NCI-H1048 (cell line): ENCODE measurements around the gene THADA.

Experiments used
- DNase-seq: peaks from one replicate; lab custom pipeline; 2025; lab: John Stamatoyannopoulos, UW

The THADA gene

DNA sequence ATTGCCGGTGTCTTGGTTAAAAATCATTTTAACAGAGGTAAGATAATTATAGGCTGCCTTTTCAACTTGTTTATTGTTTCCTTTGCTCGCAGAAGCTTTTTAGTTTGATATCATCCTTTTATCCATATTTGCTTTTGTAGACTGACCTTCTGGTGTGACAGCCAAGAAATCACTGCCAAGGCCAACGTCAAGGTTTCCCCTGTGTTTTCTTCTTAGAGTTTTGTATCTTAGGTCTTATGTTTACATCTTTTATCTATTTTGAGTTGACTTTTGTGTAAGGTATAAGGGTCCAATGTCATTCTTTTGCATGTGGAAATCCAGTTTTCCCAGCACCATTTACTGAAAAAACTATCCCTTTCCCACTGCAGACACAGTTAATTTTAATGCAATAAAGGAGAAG is 240.4 kb downstream of the THADA start:
- no peak for DNase-seq

GRCh38 chr2:43349904-43350303 is 245.9 kb downstream of the THADA start:
- DNase-seq = no peak

GRCh38 chr2:43348908-43349661 is 246.8 kb downstream of the THADA start:
- DNase-seq = no peak

DNA sequence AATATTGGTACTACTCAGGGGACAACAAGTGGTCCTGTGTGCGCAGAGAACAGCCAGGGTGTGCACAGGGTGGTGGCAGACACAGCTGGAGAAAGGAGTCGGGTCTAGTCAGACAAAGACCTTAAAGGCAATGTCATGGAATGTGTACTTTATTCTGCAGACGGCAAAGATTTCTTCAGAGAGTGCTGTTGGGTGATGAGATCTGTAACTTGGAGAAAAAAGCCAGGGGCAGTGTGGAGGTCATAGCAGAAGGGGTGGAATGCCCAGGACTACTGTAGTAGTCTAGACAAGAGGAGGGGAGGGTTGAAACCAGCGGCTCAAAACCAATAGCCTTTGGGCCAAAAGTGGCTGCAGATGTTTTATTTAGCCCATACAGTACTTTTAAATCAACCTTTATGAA is 248.1 kb downstream of the THADA start:
- no peak for DNase-seq

DNA sequence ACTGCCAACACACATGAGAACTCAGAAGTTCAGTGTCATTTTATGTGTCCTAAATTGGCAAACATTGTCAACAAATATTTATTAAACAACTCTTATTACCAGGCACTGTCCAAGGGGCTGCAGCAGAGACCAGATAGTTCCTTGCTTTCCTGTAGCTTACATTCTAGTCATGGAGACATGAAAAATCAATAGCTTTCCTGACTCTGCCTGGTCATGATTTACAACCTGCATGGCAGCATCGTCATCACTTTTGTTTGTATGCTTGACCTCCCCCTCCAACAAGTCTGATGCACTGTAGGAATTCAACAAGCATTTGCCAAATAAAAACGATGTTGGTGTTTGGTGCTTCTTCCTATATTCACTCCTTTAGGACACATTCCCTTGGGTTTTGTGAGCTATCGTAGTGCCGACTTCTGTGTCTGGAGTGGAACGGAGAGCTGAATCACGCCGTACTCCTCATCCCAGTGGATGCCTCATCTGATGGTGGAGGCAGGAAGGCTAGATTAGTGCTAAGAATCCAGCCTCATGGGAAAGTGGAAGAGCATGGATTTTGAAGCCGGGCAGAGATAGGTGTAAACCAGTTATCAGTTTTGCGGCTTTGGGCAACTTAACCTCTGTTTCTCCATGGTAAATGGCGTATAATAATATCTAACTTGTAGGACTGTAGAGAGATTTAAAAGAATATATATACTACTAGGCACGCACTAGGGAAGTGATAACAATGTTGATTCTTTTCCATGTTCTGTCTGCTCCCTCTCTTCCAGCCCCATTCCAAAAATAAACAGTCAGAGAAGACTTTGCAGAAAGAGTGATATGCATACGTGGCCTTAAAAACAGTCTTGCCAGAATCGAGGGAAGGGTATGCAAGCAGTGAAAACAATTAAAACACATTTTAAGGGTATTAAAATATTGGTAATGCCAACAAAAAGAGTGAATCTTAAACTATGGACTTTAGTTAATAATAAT is 249.0 kb downstream of the THADA start:
- no peak for DNase-seq

DNA sequence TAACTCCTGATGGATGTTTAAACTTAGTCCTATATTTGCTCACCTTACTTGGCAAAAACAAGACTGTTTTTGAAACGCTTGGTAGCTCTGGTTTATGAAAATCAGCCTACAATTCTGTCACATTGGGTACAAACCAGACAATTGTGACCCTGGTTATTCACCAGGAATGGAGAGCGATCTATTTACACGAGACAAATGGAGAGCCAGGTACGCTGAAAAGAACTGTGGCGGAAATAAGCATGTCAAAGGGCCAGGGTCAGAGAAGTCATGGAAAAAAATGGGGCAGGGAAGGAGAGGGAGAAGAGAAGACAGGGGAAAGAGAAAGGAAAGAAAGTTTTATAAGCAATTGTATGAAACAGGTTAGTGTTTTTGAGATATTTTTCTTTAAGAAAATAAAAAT is 250.0 kb downstream of the THADA start:
- no peak for DNase-seq

DNA sequence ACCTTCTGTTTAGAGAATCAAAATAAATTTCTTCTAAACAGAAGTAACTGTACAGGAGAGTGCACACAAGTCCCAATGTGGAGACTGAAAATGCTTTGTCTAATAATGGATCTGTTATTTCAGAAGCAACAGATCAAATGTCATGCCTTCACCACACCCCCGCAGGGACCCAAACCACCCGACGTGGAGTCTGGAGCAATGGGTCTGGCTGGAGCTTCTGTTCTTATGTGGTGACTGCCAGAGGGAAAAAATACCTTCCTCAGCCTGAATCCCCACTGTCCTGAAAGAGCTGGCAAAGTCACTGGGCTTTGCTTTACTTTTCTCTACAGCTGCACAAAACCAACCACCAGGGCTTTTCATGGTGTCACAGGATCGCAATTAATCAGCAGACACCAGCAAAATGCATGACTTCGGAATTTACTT is 250.4 kb downstream of the THADA start:
- DNase-seq = no peak

DNA sequence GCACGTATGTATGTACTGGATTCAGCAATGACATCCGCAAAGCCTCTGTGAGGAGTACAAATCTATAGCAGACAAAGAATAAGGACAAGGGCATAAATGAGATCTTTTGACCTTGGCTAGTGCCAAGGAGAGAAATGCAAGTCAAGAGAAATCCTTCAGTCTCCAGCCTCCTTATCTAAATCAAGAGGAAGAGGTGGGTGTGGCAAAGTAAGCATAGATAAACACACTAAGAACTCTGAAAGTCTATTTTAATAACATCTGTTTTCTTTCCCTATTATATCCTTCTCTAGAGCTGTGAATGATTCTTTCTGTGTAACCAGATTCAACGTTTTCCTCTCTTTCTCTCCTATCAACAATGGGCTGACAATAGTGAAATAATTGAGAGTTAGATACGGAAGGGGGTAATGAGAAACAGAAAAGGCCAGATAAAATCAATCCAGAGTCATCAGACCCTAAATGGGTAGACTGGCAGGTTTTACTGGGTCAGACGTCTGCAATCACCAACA is 250.9 kb downstream of the THADA start:
- no peak for DNase-seq

GRCh38 chr2:43343573-43344304 is 252.1 kb downstream of the THADA start:
- no peak for DNase-seq

DNA sequence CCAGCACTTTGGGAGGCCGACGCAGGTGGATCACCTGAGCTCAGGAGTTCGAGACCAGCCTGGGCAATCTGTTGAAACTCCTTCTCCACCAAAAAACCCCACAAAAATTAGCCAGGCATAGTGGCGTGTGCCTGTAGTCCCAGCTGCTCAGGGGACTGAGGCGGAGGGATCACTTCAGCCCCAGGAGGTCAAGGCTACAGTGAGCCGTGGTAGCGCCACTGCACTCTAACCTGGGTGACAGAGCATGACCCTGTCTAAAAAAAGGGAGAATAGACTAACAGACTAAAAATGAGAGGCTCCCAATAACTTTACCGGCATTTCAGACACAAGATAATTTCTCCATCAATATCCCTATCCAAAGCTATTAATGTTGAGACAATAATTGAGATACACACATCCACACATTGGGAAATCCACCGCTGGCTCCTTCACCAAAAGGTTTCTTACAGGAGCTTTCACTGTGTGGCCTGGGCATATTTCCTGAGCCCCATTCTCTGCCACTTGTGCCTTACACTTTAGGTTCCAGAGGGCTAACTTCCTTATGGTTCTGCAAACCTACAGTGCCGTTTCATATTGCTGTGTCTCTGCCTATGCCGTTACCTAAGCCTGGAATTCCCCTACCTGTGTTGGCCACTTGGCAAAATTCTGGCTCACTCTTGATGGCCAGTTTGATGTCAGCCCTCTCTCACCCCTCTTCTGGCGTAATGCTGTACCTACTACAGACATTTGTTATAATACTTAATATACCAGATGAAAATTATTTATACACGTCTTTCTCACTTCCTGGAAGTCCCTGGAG is 253.7 kb downstream of the THADA start:
- DNase-seq = no peak

DNA sequence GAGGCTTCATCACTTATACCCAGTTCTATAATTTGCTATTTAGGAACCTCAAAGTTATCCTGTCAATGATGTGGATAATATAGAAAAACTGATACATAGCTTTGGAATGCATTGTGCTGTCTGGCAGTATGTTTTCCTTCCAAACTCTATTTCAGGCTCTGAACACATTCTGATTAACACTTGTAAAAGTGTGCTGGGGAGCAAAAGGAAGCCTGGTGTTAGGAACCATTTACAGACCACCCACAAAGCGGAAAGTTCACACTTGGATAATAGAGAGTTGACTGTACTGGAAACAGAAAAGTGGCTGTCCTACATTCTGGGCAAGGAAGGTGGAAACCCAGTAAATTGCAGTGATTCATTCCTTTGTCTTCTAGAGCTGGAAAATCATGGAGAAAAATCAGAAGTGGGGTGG is 254.9 kb downstream of the THADA start:
- no peak for DNase-seq

- no peak for DNase-seq
These were observed 255.8 kb downstream of the THADA start for GRCh38 chr2:43340066-43340465.

DNA sequence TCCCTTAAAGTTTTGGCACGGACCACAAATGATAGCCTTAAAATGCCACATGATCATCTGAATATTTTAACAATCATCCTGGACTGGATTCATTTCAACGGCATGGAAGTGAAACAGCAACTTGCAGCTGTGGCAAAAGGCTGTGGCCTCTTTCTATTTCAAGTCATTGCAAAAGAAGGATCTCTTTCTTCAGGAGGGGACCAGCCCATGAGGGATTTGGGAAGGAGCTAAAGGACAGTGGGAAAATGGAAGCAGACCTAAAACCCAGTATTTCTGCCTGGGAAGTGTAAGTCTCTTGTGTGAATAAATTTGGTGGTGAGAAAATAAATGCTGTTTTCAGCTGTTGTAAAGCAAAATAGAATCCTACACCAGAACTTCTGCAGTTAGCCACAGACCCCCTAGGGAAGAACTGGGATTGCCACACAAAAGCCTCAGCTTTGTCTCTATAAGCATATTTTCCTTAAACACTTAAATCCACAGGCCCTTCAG is 262.1 kb downstream of the THADA start:
- no peak for DNase-seq

DNA sequence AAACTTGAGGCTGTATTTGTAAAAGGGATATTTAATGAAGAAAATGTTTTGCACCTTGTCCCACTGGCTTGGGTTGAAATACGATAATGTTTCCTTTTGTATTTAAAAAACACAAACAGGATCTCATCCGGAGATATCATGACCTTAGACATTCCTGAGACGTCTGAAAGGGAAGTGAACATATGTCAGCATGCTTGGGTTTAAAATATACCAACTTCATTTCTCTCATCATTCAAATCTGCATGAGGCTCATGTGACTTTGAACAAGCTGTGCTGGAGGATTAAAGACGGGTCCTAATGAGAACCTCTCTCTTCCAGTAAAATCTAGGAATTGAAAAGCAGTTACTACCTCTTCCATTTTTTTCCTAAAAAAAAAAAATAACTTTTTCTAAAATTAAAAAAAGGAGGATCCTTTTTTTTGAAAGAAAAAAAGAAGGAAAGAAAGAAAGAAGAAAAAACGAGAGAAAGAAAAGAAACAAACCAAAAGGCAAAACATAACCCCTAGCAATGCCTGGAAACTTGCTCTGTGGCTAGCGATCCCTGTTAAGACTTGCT is 262.7 kb downstream of the THADA start:
- DNase-seq = no peak

- no peak for DNase-seq
These were observed 263.2 kb downstream of the THADA start for GRCh38 chr2:43332653-43333052.

- no peak for DNase-seq
These were observed 264.4 kb downstream of the THADA start for GRCh38 chr2:43331422-43331821.

GRCh38 chr2:43329637-43330036 is 266.2 kb downstream of the THADA start:
- DNase-seq = no peak

DNA sequence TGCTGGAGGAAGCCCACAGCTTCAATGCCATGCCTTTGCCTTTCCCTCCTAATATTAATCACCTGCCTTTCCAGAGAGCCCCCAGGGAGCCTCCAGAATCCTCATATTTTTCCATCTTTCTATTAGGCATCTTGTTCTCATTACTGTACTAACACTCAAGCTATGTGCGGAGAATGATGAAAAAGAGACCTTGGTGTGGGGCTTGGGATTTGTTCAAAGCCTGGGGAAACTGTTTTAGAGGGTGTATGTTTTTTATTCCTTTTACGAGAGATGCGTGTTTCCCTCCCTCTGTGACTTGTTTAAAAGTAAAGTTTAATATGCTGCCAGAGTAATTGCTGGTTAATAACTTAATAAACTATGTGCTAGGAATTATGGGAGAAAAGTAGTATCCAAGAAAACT is 267.0 kb downstream of the THADA start:
- no peak for DNase-seq

GRCh38 chr2:43328133-43328532 is 267.7 kb downstream of the THADA start:
- DNase-seq = no peak

DNA sequence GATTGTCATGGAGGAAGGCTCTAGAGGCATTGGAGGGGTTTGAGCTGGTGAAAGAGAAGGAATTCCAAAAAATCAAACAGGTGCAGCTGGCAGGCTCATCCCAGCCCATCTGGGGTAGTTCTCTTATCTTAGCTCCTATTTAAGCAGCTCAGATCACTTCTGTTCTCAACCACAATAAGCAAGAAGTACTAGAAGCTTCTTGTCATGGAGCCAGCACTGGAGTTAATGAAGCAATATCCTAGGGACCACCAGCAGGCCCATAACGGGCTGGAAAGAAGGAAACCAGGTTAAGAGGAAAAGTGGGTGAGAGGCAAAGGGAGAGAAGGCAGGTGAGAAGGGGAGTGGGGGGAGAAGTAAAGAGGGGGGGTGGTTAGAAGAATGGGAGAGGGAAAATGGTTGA is 268.7 kb downstream of the THADA start:
- no peak for DNase-seq
